GM23248 (cell line): ENCODE data around the gene HLA-B.

Source experiments
- EZH2 ChIP-seq: fragments of 200-600 bp; sonication (generic); IDR thresholded peaks from 2 replicates; pipeline ENCODE4 v1.6.1; 2018; ENCODE audit warnings: antibody characterized with exemption, mild to moderate bottlenecking; ENCODE audit not compliant: insufficient read depth, poor library complexity, severe bottlenecking
- EZH2phosphoT487 ChIP-seq: fragments of 200-600 bp; sonication (generic); IDR thresholded peaks from 2 replicates; pipeline ENCODE4 v1.6.1; 2018; ENCODE audit warnings: antibody characterized with exemption, moderate library complexity, mild to moderate bottlenecking, low read depth; ENCODE audit not compliant: insufficient read depth

GRCh38 chr6:31399589-31400466, 42.8 kb upstream of the HLA-B start:
- TF ChIP-seq EZH2 (no peak), EZH2phosphoT487 (no peak)
